Measurements from ENCODE around the gene UNC80. TPM values are rescaled to one million over a fixed set of nuclear protein-coding genes. Genes with fewer than 3 reads are reported as not detected.

The UNC80 gene
- total RNA-seq, 1 experiment from 2014 or later, result not detected

DNA sequence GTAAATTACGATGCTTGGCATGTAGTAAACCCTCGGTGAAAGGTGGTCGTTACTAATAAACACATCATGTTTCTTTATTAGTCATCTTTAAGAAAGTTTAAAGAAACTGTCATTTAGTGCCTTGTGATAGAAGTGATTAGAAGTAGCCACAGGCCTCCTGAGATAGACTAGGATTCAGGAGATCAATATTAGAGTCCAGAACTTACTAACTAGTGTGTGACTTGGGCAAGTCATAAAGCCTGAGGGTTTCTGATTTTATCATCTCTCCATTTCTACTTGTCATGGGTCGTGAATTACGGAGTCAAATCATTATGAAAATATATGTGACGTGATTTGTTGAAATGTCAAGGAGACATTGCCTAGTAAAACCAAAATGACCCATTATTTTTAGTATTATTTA, 237.5 kb downstream of the UNC80 start:
- H3K4me1 ChIP-seq (replicated peaks), result peaks cover 1% of the 10 kb centered on the region
- H3K27me3 ChIP-seq (replicated peaks), result no peaks in the 10 kb centered on the region
- DNase-seq (ENCODE audit: low read depth in 1 of 2, low spot score in 2 of 2), result no peak
- no peak overlapping the region for H3K4me3 ChIP-seq
- no peaks in the 10 kb centered on the region for H3K9me3 ChIP-seq (replicated peaks)
- H3K36me3 ChIP-seq, result peaks cover 78% of the 10 kb centered on the region
- H3K27ac ChIP-seq, result no peak overlapping the region

DNA sequence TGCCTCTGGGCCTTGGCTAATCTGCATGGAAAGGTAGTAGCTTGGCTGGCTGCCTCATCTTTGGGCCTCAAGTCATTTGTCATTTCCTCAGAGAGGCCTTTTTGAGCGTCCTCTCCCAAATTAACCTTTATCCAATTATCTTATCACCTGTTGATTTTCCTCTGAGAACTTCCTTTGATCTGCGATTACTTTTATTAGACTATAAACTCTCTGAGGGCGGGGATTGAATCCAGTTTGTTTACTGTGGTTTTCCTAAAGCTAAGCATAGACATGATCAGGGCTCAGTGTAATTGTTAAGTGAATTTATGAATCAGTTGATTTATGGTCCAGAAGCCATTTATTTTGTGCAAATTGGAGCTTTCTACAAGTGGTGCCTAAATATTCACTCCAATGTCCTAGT, 238.3 kb downstream of the UNC80 start:
- DNase-seq (ENCODE audit: low read depth in 1 of 2, low spot score in 2 of 2), result no peak
- Histone ChIP-seq H3K36me3 (peaks cover 77% of the 10 kb centered on the region), H3K4me1 (replicated peaks) (no peaks in the 10 kb centered on the region), H3K9me3 (replicated peaks) (no peaks in the 10 kb centered on the region), H3K4me3 (no peak overlapping the region), H3K27ac (no peak overlapping the region), H3K27me3 (replicated peaks) (no peaks in the 10 kb centered on the region)

DNA sequence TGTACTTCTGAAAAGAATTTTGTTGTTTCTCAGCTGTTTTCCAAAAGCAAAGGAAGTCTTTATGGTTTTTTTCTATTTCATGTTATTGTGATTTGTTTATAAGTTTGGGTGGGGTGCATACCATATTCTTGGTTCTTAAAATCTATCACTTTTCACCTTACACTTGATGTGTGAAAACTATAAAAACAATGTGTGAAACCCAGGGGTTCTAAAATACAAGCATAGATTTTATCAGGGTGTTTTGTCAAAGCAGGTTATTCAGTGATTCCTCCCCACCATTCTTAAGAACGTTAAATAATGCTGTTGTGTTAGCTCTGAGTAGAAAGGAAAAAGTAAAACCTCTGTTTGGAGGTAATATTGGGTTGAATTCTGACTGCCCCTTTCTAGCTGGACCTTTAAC, 248.5 kb downstream of the UNC80 start:
- peaks cover 89% of the 10 kb centered on the region for H3K36me3 ChIP-seq
- H3K9me3 ChIP-seq (replicated peaks), result no peaks in the 10 kb centered on the region
- H3K27me3 ChIP-seq (replicated peaks), result no peaks in the 10 kb centered on the region
- no peaks in the 10 kb centered on the region for H3K4me1 ChIP-seq (replicated peaks)
- no peak overlapping the region for H3K4me3 ChIP-seq
- no peak for DNase-seq (ENCODE audit: low read depth in 1 of 2, low spot score in 2 of 2)
- H3K27ac ChIP-seq, result no peak overlapping the region

DNA sequence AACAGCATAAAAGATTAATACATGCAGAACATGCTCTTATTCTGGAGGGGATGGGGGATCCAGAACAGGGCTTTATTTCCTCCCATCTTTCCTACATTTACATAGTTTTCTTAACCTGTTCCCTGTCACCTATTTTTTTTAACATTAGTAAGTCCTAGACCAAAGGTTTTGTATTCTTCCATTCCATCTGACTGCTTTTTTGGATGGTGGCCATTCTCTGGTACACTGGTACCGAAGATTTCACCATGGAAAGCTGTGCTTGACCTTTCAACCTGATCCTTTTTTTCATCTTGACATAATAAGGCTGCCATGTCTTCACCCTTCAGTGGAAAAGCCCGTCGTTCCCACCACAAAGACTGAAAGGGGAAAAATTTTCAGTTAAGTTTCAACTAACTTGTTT, 251.2 kb downstream of the UNC80 start:
- DNase-seq (ENCODE audit: low read depth in 1 of 2, low spot score in 2 of 2), result no peak
- no peaks in the 10 kb centered on the region for H3K9me3 ChIP-seq (replicated peaks)
- H3K4me3 ChIP-seq, result no peak overlapping the region
- no peaks in the 10 kb centered on the region for H3K27me3 ChIP-seq (replicated peaks)
- H3K4me1 ChIP-seq (replicated peaks), result no peaks in the 10 kb centered on the region
- H3K27ac ChIP-seq, result no peak overlapping the region
- H3K36me3 ChIP-seq, result peaks cover 65% of the 10 kb centered on the region

DNA sequence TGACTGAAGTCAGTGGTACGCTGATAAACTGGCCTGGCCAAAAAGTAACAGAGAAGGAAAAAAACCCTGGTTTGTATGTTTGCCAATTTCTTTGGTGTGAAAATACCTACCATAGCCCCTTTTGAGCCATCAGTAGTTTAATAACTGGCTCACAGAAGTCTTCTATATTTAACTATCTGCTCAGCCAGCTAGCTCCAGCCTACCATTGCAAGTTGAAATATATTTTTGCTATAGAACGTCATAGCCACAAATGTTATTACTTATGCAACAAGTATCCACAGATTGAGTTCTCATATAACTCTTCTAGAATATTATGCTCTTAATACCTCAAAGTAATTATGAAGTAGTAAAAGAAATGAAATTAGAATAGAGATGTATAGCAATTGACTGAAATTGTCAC, 256.0 kb downstream of the UNC80 start:
- Histone ChIP-seq H3K9me3 (replicated peaks) (no peaks in the 10 kb centered on the region), H3K4me3 (no peak overlapping the region), H3K36me3 (peaks cover 19% of the 10 kb centered on the region), H3K4me1 (replicated peaks) (no peaks in the 10 kb centered on the region), H3K27me3 (replicated peaks) (no peaks in the 10 kb centered on the region), H3K27ac (no peak overlapping the region)
- DNase-seq (ENCODE audit: low read depth in 1 of 2, low spot score in 2 of 2), result no peak

DNA sequence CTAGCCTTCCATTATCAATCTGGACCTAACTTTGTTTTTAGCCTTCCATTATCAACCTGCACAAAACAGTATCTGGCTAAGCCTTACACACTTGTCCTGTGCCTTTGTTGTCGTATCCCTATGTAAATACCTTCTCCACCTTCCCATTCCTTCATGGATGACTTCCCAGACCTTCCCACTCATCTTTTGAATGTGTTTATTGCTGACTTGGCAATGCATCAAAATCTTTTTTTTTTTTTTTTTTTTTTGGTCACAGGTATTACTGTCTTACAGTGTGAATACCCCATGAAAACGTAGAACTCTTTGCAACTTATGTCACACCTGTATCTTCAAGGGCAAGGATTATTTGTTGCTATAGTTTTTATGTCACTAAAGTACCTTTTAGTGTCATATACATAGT, 256.5 kb downstream of the UNC80 start:
- Histone ChIP-seq H3K9me3 (replicated peaks) (no peaks in the 10 kb centered on the region), H3K27ac (no peak overlapping the region), H3K4me1 (replicated peaks) (no peaks in the 10 kb centered on the region), H3K27me3 (replicated peaks) (no peaks in the 10 kb centered on the region), H3K4me3 (no peak overlapping the region), H3K36me3 (peaks cover 14% of the 10 kb centered on the region)
- no peak for DNase-seq (ENCODE audit: low read depth in 1 of 2, low spot score in 2 of 2)

DNA sequence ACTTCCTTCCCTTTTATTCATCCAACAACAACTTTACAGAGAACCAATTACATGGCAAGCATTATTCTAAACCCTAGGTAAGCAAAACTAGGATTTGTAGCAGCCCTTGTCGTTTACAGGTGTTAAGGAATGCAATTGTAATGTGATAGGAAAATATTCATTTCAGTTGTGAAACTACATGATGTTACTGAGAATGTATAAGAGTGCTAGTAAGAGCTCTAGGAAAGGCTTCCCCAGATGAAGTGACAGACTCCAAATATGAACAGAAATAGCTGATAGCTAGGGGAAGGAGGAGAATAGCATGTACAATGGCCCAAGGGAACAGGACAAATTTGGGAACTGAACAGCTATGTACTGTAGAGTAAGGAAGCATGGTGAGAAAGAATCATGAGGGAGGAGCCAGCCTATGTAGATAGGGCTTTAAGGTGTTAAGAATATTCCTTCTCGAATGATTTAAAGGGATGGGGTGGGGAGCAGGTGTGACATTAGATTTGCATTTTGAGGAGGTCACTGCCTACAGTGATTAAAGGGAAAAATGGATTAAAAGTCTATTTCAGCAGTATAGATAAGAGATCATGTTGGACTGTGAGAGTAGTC, 262.6 kb downstream of the UNC80 start:
- Histone ChIP-seq H3K27ac (no peak overlapping the region), H3K4me1 (replicated peaks) (no peaks in the 10 kb centered on the region), H3K4me3 (no peak overlapping the region), H3K36me3 (no peaks in the 10 kb centered on the region), H3K9me3 (replicated peaks) (no peaks in the 10 kb centered on the region), H3K27me3 (replicated peaks) (no peaks in the 10 kb centered on the region)
- no peak for DNase-seq (ENCODE audit: low read depth in 1 of 2, low spot score in 2 of 2)

DNA sequence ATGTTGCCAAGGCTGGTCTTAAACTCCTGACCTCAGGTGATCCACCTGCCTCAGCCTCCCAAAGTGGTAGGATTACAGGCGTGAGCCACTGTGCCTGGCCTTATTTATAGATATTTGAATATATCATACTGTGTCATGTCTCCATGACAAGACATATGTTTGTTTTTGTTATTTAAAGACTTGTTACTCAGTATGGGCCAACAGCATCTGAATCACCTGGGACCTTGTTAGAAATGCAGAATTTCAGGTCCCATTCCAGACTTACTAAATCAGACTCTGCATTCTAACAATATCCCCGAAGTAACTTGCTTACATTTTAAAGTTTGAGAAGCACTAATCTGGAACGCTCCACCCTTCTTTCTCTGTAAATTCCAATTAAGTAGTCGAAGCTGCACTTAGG, 264.0 kb downstream of the UNC80 start:
- H3K27me3 ChIP-seq (replicated peaks), result no peaks in the 10 kb centered on the region

DNA sequence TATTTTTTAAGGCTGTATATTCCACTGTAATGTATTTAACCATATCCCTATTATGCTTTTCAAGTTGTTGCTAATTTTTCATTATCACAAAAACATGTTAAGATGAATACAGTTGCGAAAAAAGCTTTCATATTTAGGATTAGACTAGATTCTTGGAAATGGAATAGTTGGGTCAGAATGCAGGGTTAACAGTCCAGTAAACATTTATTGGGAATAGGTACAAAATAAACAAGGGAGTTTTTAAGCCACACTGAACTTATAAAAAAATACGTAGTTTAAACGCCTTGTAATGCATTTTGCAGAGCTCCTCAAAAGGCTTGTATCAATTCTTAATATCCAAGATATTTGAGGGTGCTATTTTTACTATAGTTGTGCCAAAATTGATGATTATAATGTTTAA, 266.4 kb downstream of the UNC80 start:
- H3K9me3 ChIP-seq (replicated peaks), result no peaks in the 10 kb centered on the region
- no peak overlapping the region for H3K27ac ChIP-seq
- no peak overlapping the region for H3K4me3 ChIP-seq

More for the DNA sequence above, 264.0 kb downstream of the UNC80 start:
- no peak overlapping the region for H3K4me3 ChIP-seq
- no peak overlapping the region for H3K27ac ChIP-seq
- H3K9me3 ChIP-seq (replicated peaks), result no peaks in the 10 kb centered on the region
- no peak for DNase-seq (ENCODE audit: low read depth in 1 of 2, low spot score in 2 of 2)
- H3K4me1 ChIP-seq (replicated peaks), result no peaks in the 10 kb centered on the region
- no peaks in the 10 kb centered on the region for H3K36me3 ChIP-seq

DNA sequence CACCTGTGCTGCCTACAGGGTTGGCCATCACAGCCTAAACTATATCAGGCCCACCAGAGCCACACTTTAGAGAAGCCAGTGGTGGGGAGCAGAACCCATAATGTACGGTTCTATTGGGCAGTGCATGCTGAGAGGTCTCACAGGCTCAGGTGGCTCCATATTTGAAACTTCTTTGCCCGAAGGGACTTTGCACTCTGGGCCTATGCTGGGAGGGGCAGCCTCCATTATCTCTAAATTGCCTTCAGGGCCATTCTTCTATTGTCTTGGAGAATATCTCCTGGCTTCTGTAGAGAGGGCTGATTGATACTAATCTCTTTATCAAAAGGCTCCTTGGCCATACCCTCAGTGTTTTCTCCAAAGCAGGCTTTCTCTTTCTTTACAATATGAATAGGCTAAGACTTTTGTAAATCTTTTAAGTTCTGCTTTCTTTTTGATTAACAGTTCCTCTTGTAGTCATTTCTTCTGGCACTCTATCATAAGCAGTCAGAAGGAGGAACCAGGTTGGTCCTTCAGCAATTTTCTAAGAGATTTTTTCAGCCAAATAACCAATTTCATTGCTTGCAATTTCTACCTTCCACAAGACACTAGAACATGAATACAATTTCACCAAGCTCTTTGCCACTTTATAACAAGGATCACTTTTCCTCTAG, 275.3 kb downstream of the UNC80 start:
- Histone ChIP-seq H3K9me3 (replicated peaks) (no peaks in the 10 kb centered on the region), H3K4me3 (no peak overlapping the region), H3K4me1 (replicated peaks) (no peaks in the 10 kb centered on the region), H3K27ac (no peak overlapping the region), H3K36me3 (no peaks in the 10 kb centered on the region), H3K27me3 (replicated peaks) (no peaks in the 10 kb centered on the region)
- no peak for DNase-seq (ENCODE audit: low read depth in 1 of 2, low spot score in 2 of 2)

More for the DNA sequence above, 266.4 kb downstream of the UNC80 start:
- H3K4me1 ChIP-seq (replicated peaks), result no peaks in the 10 kb centered on the region
- no peaks in the 10 kb centered on the region for H3K27me3 ChIP-seq (replicated peaks)
- no peak for DNase-seq (ENCODE audit: low read depth in 1 of 2, low spot score in 2 of 2)
- H3K36me3 ChIP-seq, result no peaks in the 10 kb centered on the region

Other genes with a start within 250 kb of the UNC80 start
- 87.3 and 101 TPM in 2 replicates for gene RPE, start 230.8 kb downstream of the UNC80 start, total RNA-seq (2014; rRNA removed; shearing (Covaris generic))